H1 (cell line): ENCODE measurements around the gene NRN1. TPM values are rescaled to one million over a fixed set of nuclear protein-coding genes. Genes with fewer than 3 reads are reported as not detected.

Experiments
- CTCF ChIA-PET: fragments of 300-600 bp; sonication (Branson Sonifier 250); formaldehyde crosslinking; loops from one replicate; lab custom pipeline; 2021; ENCODE audit not compliant: partially characterized antibody; lab: Charles Lee
- POLR2A ChIA-PET: fragments of 300-600 bp; sonication (Branson Sonifier 250); formaldehyde crosslinking; loops from one replicate; lab custom pipeline; 2021; ENCODE audit warnings: inconsistent platforms; ENCODE audit not compliant: partially characterized antibody; lab: Charles Lee
- DNase-seq, 2 experiments: peaks; one replicate each; pipeline versions ENCODE4 v3.0.0 to v3.0.0-alpha.2; 2010 to 2022; ENCODE audit warnings: low spot score in 2 of 2, low read depth in 1 of 2, mixed read lengths in 1 of 2
- FAIRE-seq: peaks from 2 replicates; lab custom pipeline; 2011; peaks lifted over from hg19 to GRCh38; lab: Jason Lieb, UNC
- H2AFZ ChIP-seq: 2 replicates; pipeline ENCODE4 v1.8.1; 2012; ENCODE audit warnings: low read length, inconsistent platforms
- H2AK5ac ChIP-seq: 2 replicates; pipeline ENCODE4 v1.6.1; 2013; ENCODE audit warnings: low read depth, low read length
- H2BK120ac ChIP-seq: replicated peaks from 2 replicates; pipeline ENCODE3; 2013; ENCODE audit warnings: low read depth, low read length, inconsistent platforms
- H2BK12ac ChIP-seq: 2 replicates; pipeline ENCODE4 v1.6.1; 2013; ENCODE audit warnings: low read depth, low read length
- H2BK15ac ChIP-seq: 2 replicates; pipeline ENCODE4 v1.6.1; 2013; ENCODE audit warnings: low read length
- H2BK20ac ChIP-seq: 2 replicates; pipeline ENCODE4 v1.6.1; 2013; ENCODE audit warnings: low read length
- H2BK5ac ChIP-seq: 2 replicates; pipeline ENCODE4 v1.6.1; 2013; ENCODE audit warnings: low read depth, low read length
- H3K14ac ChIP-seq: 2 replicates; pipeline ENCODE4 v1.6.1; 2013; ENCODE audit warnings: inconsistent platforms; ENCODE audit not compliant: insufficient read length
- H3K18ac ChIP-seq: 2 replicates; pipeline ENCODE4 v1.6.1; 2013; ENCODE audit warnings: low read length; ENCODE audit errors: extremely low read depth
- H3K23ac ChIP-seq: 2 replicates; pipeline ENCODE4 v1.6.1; 2013; ENCODE audit warnings: inconsistent platforms; ENCODE audit not compliant: insufficient read length
- H3K23me2 ChIP-seq: 2 replicates; pipeline ENCODE4 v1.6.1; 2013; ENCODE audit warnings: low read depth, low read length
- H3K27ac ChIP-seq: 2 replicates; pipeline ENCODE4 v1.6.1; 2011; ENCODE audit warnings: low read depth, low read length, inconsistent platforms
- H3K27me3 ChIP-seq, 4 experiments: replicated peaks in 1 of 4; 1 replicate in 1 of 4; 2 replicates in 3 of 4; pipeline versions ENCODE4 v1.6.1 to v1.8.1; 2011 to 2013; ENCODE audit warnings: low read length in 3 of 4, mild to moderate bottlenecking in 3 of 4, inconsistent platforms in 2 of 4, mixed read lengths in 2 of 4, moderate library complexity in 1 of 4; ENCODE audit not compliant: control insufficient read depth in 3 of 4, insufficient read depth in 3 of 4; ENCODE audit errors: extremely low read depth in 1 of 4
- H3K36me3 ChIP-seq, 4 experiments: 2 replicates each; pipeline versions ENCODE4 v1.6.1 to v1.8.1; 2011 to 2013; ENCODE audit warnings: mild to moderate bottlenecking in 4 of 4, low read length in 3 of 4, moderate library complexity in 2 of 4, control low read depth in 1 of 4, inconsistent platforms in 1 of 4; ENCODE audit not compliant: insufficient read depth in 4 of 4, control insufficient read depth in 2 of 4
- H3K4ac ChIP-seq: replicated peaks from 2 replicates; pipeline ENCODE3; 2013; ENCODE audit warnings: low read length, low read depth, mixed read lengths, inconsistent platforms; ENCODE audit not compliant: insufficient read length
- H3K4me1 ChIP-seq, 4 experiments: replicated peaks in 1 of 4; 1 replicate in 1 of 4; 2 replicates in 3 of 4; pipeline versions ENCODE4 v1.6.1 to v1.8.1; 2011 to 2013; ENCODE audit warnings: low read length in 3 of 4, inconsistent platforms in 2 of 4, mixed read lengths in 1 of 4; ENCODE audit not compliant: insufficient read depth in 4 of 4, control insufficient read depth in 3 of 4
- H3K4me2 ChIP-seq, 2 experiments: 2 replicates each; pipeline versions ENCODE4 v1.6.1 to v1.8.1; 2011 to 2013; ENCODE audit warnings: low read depth in 2 of 2, low read length in 2 of 2, control low read depth in 1 of 2, inconsistent platforms in 1 of 2, mild to moderate bottlenecking in 1 of 2; ENCODE audit not compliant: insufficient read depth in 1 of 2
- H3K4me3 ChIP-seq, 4 experiments: fragments of 200-600, 300-600 bp in 1 of 4; sonication (generic), shearing (Covaris generic), sonication (Bioruptor Twin) in 1 of 4; 2 replicates each; pipeline versions ENCODE4 v1.5.1 to v1.8.1; 2011 to 2016; ENCODE audit warnings: low read length in 4 of 4, low read depth in 3 of 4, control low read depth in 2 of 4, inconsistent platforms in 2 of 4, mild to moderate bottlenecking in 2 of 4, mixed read lengths in 1 of 4, moderate library complexity in 1 of 4; ENCODE audit not compliant: insufficient read depth in 2 of 4; ENCODE audit errors: extremely low read depth in 1 of 4
- H3K56ac ChIP-seq: replicated peaks from 2 replicates; pipeline ENCODE3; 2013; ENCODE audit warnings: low read depth, mild to moderate bottlenecking, mixed read lengths, low read length, inconsistent platforms; ENCODE audit not compliant: insufficient read length
- H3K79me1 ChIP-seq: 2 replicates; pipeline ENCODE4 v1.6.1; 2013; ENCODE audit warnings: low read depth, low read length, control low read depth
- H3K79me2 ChIP-seq, 2 experiments: 2 replicates each; pipeline versions ENCODE4 v1.6.1 to v1.8.1; 2012 to 2013; ENCODE audit warnings: low read length in 2 of 2, mild to moderate bottlenecking in 2 of 2, inconsistent platforms in 1 of 2; ENCODE audit not compliant: insufficient read depth in 2 of 2, control insufficient read depth in 1 of 2
- H3K9ac ChIP-seq, 4 experiments: replicated peaks in 1 of 4; 1 replicate in 1 of 4; 2 replicates in 3 of 4; pipeline versions ENCODE4 v1.6.1 to v1.8.1; 2011 to 2013; ENCODE audit warnings: low read depth in 3 of 4, low read length in 3 of 4, control low read depth in 2 of 4, mild to moderate bottlenecking in 2 of 4, moderate library complexity in 2 of 4, inconsistent platforms in 1 of 4; ENCODE audit errors: extremely low read depth in 1 of 4
- H3K9me3 ChIP-seq, 2 experiments: 2 replicates each; pipeline versions ENCODE4 v1.6.1 to v1.8.1; 2012 to 2013; ENCODE audit warnings: mild to moderate bottlenecking in 2 of 2, moderate library complexity in 2 of 2, control low read depth in 1 of 2, inconsistent platforms in 1 of 2, low read depth in 1 of 2, low read length in 1 of 2, mixed read lengths in 1 of 2; ENCODE audit not compliant: insufficient read depth in 2 of 2
- H4K20me1 ChIP-seq, 2 experiments: replicated peaks in 1 of 2; 2 replicates each; pipeline versions ENCODE3 to v1.8.1; 2011 to 2013; ENCODE audit warnings: inconsistent platforms in 2 of 2, low read length in 2 of 2, mild to moderate bottlenecking in 1 of 2; ENCODE audit not compliant: insufficient read depth in 2 of 2, control insufficient read depth in 1 of 2
- H4K5ac ChIP-seq: 2 replicates; pipeline ENCODE4 v1.6.1; 2013; ENCODE audit warnings: low read length, low read depth, mixed read lengths, inconsistent platforms; ENCODE audit not compliant: insufficient read length
- H4K8ac ChIP-seq: 2 replicates; pipeline ENCODE4 v1.8.0; 2013; ENCODE audit warnings: mild to moderate bottlenecking, moderate library complexity, low read length, inconsistent platforms; ENCODE audit not compliant: insufficient read depth; ENCODE audit errors: extremely low read depth
- H4K91ac ChIP-seq: replicated peaks from 2 replicates; pipeline ENCODE3; 2013; ENCODE audit warnings: low read length, mixed read lengths, inconsistent platforms; ENCODE audit not compliant: insufficient read length
- E2F6 ChIP-seq: IDR thresholded peaks from 2 replicates; pipeline ENCODE4 v1.6.1; 2012; ENCODE audit warnings: inconsistent platforms
- KDM1A ChIP-seq: fragments of 200-600, 300-600 bp; sonication (generic); IDR thresholded peaks from 2 replicates; pipeline ENCODE4 v1.7.1; 2016; ENCODE audit warnings: mild to moderate bottlenecking, low read length, borderline replicate concordance
- RAD21 ChIP-seq, 2 experiments: IDR thresholded peaks in 1 of 2; conservative IDR thresholded peaks in 1 of 2; 2 replicates each; pipeline ENCODE4 v1.6.1; 2011; ENCODE audit warnings: low read depth in 2 of 2, low read length in 2 of 2, improper control_type of control experiment in 1 of 2, inconsistent platforms in 1 of 2, mild to moderate bottlenecking in 1 of 2, moderate library complexity in 1 of 2
- RXRA ChIP-seq: IDR thresholded peaks from 2 replicates; pipeline ENCODE4 v1.6.1; 2011; ENCODE audit warnings: low read depth, mild to moderate bottlenecking, low read length, moderate library complexity; ENCODE audit not compliant: insufficient read depth
- SP2 ChIP-seq: IDR thresholded peaks from 2 replicates; pipeline ENCODE4 v1.6.1; 2012; ENCODE audit warnings: mild to moderate bottlenecking, low read length, inconsistent platforms
- SUZ12 ChIP-seq: fragments of 200-600 bp; sonication (generic); IDR thresholded peaks from 2 replicates; pipeline ENCODE4 v1.6.1; 2012; ENCODE audit warnings: mild to moderate bottlenecking, inconsistent platforms, low read length, moderate library complexity, mixed read lengths
- WGBS, 2 experiments: shearing (Covaris generic) in 1 of 2; methylation state at CpG; one replicate each; pipeline versions ENCODE4 v1.1.6 to v1.1.7; 2013 to 2015; ENCODE audit warnings: low lambda C conversion rate in 2 of 2, mixed read lengths in 2 of 2, inconsistent platforms in 1 of 2, low coverage in 1 of 2, missing lambda C conversion rate in 1 of 2; ENCODE audit not compliant: insufficient replicate concordance in 2 of 2, insufficient coverage in 1 of 2, insufficient read length in 1 of 2; ENCODE audit errors: extremely low coverage in 1 of 2, missing lambda C conversion rate in 1 of 2; 5-methylcytosine and 5-hydroxymethylcytosine counted together
- polyA plus RNA-seq, 7 experiments: library from polyadenylated mRNA; depleted of rRNA in 3 of 7; stranded (reverse) in 5 of 7; unstranded in 2 of 7; fragments of >200 nt in 5 of 7; fragments of 200-250 nt in 2 of 7; gene quantifications; 1 replicate in 5 of 7; 2 replicates in 1 of 7; 4 replicates in 1 of 7; pipeline versions ENCODE4 v1.2.1 to v1.2.3, GENCODE V29; 2011 to 2013; ENCODE audit warnings: missing spikeins in 2 of 7, mixed read lengths in 2 of 7
- total RNA-seq: library from RNA; stranded (reverse); fragmentation: NEBNext Ultra II Directional; extraction: Animal tissue kit (Norgen Biotek cat#: 25700); gene quantifications from 2 replicates; pipeline ENCODE4 v1.2.1, GENCODE V29; 2021
- TF ChIP-seq, protein P1 (sequence below), 3 experiments: IDR thresholded peaks; 1 replicate in 2 of 3; 2 replicates in 1 of 3; pipeline versions ENCODE4 v1.5.1 to v1.6.1; 2011; ENCODE audit warnings: low read length in 3 of 3, mild to moderate bottlenecking in 3 of 3, inconsistent platforms in 2 of 3, low read depth in 1 of 3, moderate library complexity in 1 of 3; ENCODE audit not compliant: insufficient read depth in 1 of 3; ENCODE audit errors: control extremely low read depth in 1 of 3

The NRN1 gene
- total and polyA plus RNA-seq, 2 of the 8 experiments (the other 6 are each of a cell fraction or from before 2014, with no cell fraction given) = 0.06 to 0.26 TPM

DNA sequence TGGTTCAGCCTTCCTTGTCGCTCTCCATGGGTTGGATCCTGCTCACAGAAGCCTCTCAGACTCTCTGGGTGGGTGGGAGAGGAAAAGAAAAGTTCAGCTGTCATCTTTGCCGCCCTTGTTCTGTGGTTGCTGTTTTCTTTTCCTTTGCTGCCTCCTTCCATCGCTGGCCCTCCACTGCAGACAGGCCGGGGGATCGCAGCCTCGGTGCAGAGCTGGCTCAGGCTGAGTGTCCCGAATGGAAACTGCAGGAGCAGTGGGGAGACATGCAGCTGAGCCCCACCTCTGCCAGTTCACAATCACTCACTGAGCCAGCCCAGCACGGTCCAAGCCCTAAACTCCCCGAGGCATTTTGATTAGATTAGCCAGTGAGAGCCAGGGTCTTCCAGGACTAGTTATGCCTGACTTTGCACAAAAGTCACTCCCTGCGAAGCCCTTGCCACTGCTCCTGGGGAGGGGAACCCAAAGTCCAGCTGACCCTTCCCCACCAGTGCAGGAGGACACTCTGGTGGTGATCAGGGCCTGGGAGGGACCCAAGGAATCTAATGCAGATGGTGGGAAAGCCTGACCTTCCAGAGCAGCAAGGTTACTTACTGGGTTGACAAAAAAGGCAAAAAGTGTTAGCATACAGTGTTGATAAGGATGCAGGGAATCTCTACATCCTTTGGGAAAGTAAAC is 14.0 kb downstream of the NRN1 start:
- Histone ChIP-seq H3K9ac (no peak overlapping the region), H3K79me2 (no peaks in the 10 kb centered on the region), H2BK20ac (peak overlapping the region; percentile 17; the same call in 1 of the 2 replicates), H3K79me1 (no peaks in the 10 kb centered on the region), H3K27me3 (peaks cover 43 to 73% (median 64%) of the 10 kb centered on the region in 4 experiments), H2BK5ac (no peak overlapping the region), H4K20me1 (peaks cover 0 to 11% of the 10 kb centered on the region in 2 experiments), H3K9me3 (no peaks in the 10 kb centered on the region), H3K4me2 (peak overlapping the region; percentile 53), H3K36me3 (no peaks in the 10 kb centered on the region), H4K5ac (no peak overlapping the region), H2AFZ (no peak overlapping the region), H3K27ac (no peak overlapping the region), H4K8ac (peak overlapping the region; percentile 36; the same call in 1 of the 2 replicates), H3K4ac (no peak overlapping the region), H3K23me2 (peaks cover 9% of the 10 kb centered on the region), H3K18ac (no peak overlapping the region), H2BK12ac (0 out of 2 replicates have a peak overlapping the region, but pooled peaks have one; percentile 11), H3K14ac (no peak overlapping the region), H3K23ac (no peak overlapping the region), H2BK15ac (no peak overlapping the region; the same call in 1 of the 2 replicates), H2AK5ac (no peak overlapping the region; the same call in 1 of the 2 replicates), H2BK120ac (no peak overlapping the region), H3K4me3 (peak overlapping the region in 1 of 4 experiments; percentile 31; a peak in 3 of 8 replicates), H3K56ac (no peak overlapping the region), H4K91ac (no peak overlapping the region), H3K4me1 (peaks cover 4 to 17% (median 9%) of the 10 kb centered on the region in 4 experiments)
- WGBS, 2 experiments = 10% methylated on average over 10 of the region's 10 CpGs; no CpG with 5 or more reads in 1 of the 2 experiments
- ChIA-PET CTCF (interaction anchor here (0.9 to 4.2 kb wide), 13 partner anchors 8 to 469 kb away, joined by 3 to 27 read pairs (median 4); no protein-coding TSS in a partner anchor), POLR2A (interaction anchor here (0.7 kb wide), 2 partner anchors 21 to 403 kb away, joined by 3 read pairs; no protein-coding TSS in a partner anchor)
- DNase-seq (peak in 1 of 2 experiments; percentile 53), FAIRE-seq (peak; percentile 19)
- TF ChIP-seq SUZ12 (0 out of 2 replicates have a peak, but pooled peaks have one; percentile 32), E2F6 (no peak), KDM1A (no peak), RXRA (no peak), RAD21 (IDR thresholded peaks at IDR 0.05 in 1 of 2, conservative IDR thresholded peaks at IDR 0.05 in 1 of 2; ENCODE audit: low read depth in 2 of 2, low read length in 2 of 2) (peak; percentile 56 to 64), SP2 (no peak)
- TF ChIP-seq, protein P1, sequence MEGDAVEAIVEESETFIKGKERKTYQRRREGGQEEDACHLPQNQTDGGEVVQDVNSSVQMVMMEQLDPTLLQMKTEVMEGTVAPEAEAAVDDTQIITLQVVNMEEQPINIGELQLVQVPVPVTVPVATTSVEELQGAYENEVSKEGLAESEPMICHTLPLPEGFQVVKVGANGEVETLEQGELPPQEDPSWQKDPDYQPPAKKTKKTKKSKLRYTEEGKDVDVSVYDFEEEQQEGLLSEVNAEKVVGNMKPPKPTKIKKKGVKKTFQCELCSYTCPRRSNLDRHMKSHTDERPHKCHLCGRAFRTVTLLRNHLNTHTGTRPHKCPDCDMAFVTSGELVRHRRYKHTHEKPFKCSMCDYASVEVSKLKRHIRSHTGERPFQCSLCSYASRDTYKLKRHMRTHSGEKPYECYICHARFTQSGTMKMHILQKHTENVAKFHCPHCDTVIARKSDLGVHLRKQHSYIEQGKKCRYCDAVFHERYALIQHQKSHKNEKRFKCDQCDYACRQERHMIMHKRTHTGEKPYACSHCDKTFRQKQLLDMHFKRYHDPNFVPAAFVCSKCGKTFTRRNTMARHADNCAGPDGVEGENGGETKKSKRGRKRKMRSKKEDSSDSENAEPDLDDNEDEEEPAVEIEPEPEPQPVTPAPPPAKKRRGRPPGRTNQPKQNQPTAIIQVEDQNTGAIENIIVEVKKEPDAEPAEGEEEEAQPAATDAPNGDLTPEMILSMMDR (IDR thresholded peaks at IDR 0.05; ENCODE audit: control extremely low read depth in 1 of 3, insufficient read depth in 1 of 3, low read depth in 1 of 3, low read length in 3 of 3) = peak in 2 of 3 experiments; percentile 41 to 43; a peak in 3 of 4 replicates
